Muscle of leg (tissue), 11 donors: ENCODE measurements around the gene SPAG9. TPM values are rescaled to one million over a fixed set of nuclear protein-coding genes. Genes with fewer than 3 reads are reported as not detected.

ENCODE experiments used
- DNase-seq: peaks from one replicate; pipeline ENCODE4 v3.0.0; 2013
- H3K27ac ChIP-seq: one replicate; pipeline ENCODE4 v1.5.1; 2013; ENCODE audit warnings: mild to moderate bottlenecking, low read length, control low read depth
- H3K27me3 ChIP-seq: one replicate; pipeline ENCODE4 v1.6.1; 2013; ENCODE audit warnings: low read length; ENCODE audit not compliant: control insufficient read depth, insufficient read depth
- H3K36me3 ChIP-seq: one replicate; pipeline ENCODE4 v1.6.1; 2013; ENCODE audit warnings: low read length; ENCODE audit not compliant: control insufficient read depth, insufficient read depth
- H3K4me1 ChIP-seq: one replicate; pipeline ENCODE4 v1.6.1; 2013; ENCODE audit warnings: low read length; ENCODE audit not compliant: control insufficient read depth, insufficient read depth
- H3K4me3 ChIP-seq: one replicate; pipeline ENCODE4 v1.5.1; 2013; ENCODE audit warnings: low read length, control low read depth
- H3K9me3 ChIP-seq: replicated peaks from 2 replicates; pipeline ENCODE4 v1.6.1; 2013; ENCODE audit warnings: low read depth, low read length; ENCODE audit not compliant: control insufficient read depth
- WGBS: methylation state at CpG from one replicate; pipeline ENCODE4 v1.1.5; 2013; ENCODE audit warnings: missing lambda C conversion rate; ENCODE audit not compliant: insufficient coverage; 5-methylcytosine and 5-hydroxymethylcytosine counted together
- polyA plus RNA-seq, 8 donors: library from polyadenylated mRNA; unstranded; fragments of 120-200 nt; gene quantifications; one replicate each; pipeline versions ENCODE4 v1.2.1 to v1.2.3, GENCODE V29; 2013; ENCODE audit warnings: inconsistent platforms in 1 of 8, low replicate concordance in 1 of 8; ENCODE audit not compliant: insufficient read length in 8 of 8, insufficient read depth in 1 of 8
- total RNA-seq: library from RNA; stranded (reverse); fragments of 120-200 nt; gene quantifications from one replicate; pipeline ENCODE4 v1.2.4, GENCODE V29; 2013

The SPAG9 gene
- total and polyA plus RNA-seq, 9 donors: 48.4 to 81.4 (median 66.4) TPM

DNA sequence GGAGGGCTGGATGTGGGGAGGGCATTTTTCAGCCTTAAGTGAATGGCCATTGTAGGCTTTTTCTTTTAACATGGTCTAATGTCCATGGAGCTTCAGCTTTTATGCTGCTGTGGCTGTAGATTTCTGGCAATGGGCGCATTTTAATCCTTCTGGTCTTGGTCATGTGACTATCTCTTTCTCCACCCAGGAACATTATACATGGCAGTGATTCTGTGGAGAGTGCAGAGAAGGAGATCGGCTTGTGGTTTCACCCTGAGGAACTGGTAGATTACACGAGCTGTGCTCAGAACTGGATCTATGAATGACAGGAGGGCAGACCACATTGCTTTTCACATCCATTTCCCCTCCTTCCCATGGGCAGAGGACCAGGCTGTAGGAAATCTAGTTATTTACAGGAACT, 40.9 kb upstream of the SPAG9 start:
- no peak for DNase-seq
- WGBS: no CpG with 5 or more reads among the region's 3 CpGs
- no peak overlapping the region for H3K4me3 ChIP-seq
- H3K27me3 ChIP-seq: no peaks in the 10 kb centered on the region
- H3K9me3 ChIP-seq: no peaks in the 10 kb centered on the region
- H3K4me1 ChIP-seq: peaks cover 9% of the 10 kb centered on the region
- no peak overlapping the region for H3K27ac ChIP-seq
- H3K36me3 ChIP-seq: peaks cover 53% of the 10 kb centered on the region

DNA sequence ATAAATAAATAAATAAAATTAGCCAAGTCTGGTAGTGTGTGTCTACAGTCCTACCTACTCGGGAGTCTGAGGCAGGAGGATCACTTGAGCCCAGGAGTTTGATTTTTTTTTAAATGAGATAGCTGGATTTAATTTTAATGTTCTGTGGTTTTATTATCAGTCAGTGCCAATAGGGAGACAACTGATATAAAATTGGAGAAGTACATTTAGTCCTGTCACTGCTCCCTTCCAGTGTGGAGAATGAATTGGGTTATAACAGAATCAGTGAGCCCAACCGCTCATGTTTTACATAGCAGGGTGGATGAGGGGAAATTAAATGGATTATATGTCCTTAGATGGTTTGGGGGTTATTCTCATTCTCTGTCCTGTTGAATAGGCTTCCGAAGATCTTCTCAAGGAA, 38.9 kb upstream of the SPAG9 start:
- DNase-seq: no peak
- Histone ChIP-seq H3K4me3 (no peak overlapping the region), H3K4me1 (no peaks in the 10 kb centered on the region), H3K36me3 (peaks cover 53% of the 10 kb centered on the region), H3K27me3 (no peaks in the 10 kb centered on the region), H3K27ac (no peak overlapping the region), H3K9me3 (no peaks in the 10 kb centered on the region)
- 91% methylated on average over 1 of the region's 3 CpGs for WGBS

DNA sequence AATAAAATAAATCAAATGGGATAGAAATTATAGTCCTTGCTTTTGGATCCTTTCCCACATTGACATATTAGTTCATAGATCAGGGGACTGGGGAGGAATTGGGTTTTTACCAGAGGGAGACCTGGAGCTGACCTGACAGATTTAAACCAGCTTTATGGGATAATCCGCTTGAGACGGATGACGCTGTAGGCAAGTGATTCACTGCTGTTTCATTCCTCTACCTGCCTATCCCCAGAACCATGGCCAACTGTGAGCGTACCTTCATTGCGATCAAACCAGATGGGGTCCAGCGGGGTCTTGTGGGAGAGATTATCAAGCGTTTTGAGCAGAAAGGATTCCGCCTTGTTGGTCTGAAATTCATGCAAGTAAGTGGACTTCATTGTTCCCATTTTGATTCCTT, 34.7 kb upstream of the SPAG9 start:
- H3K27me3 ChIP-seq: no peaks in the 10 kb centered on the region
- no peak overlapping the region for H3K4me3 ChIP-seq
- no peak for DNase-seq
- whole genome bisulfite sequencing: no CpG with 5 or more reads among the region's 8 CpGs
- H3K9me3 ChIP-seq: no peaks in the 10 kb centered on the region
- H3K27ac ChIP-seq: no peak overlapping the region
- H3K36me3 ChIP-seq: peaks cover 26% of the 10 kb centered on the region
- H3K4me1 ChIP-seq: peaks cover 5% of the 10 kb centered on the region

DNA sequence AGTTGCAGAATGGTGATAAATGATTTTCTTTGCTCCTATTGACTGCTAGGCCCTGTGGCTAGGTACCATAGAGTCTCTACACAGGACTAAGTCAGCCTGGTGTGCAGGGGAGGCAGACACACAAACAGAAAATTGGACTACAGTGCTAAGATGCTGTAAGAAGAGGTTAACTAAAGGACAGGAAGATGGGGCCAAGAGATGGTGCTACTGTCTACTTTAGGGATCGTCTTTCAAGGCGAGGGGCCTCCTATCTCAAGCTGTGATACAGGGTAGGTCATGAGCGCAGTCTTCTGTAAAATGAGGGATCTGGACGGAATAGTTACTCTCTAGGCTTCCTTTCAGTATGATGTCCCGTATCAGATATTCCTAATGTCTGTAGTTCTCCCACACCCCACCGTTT, 33.5 kb upstream of the SPAG9 start:
- peaks cover 16% of the 10 kb centered on the region for H3K36me3 ChIP-seq
- WGBS: 7% methylated on average over 2 of the region's 6 CpGs
- no peaks in the 10 kb centered on the region for H3K27me3 ChIP-seq
- H3K4me1 ChIP-seq: peaks cover 5% of the 10 kb centered on the region
- peak overlapping the region; percentile 87 for H3K4me3 ChIP-seq
- H3K27ac ChIP-seq: peak overlapping the region; percentile 88
- peak; percentile 54 for DNase-seq
- no peaks in the 10 kb centered on the region for H3K9me3 ChIP-seq

GRCh38 chr17:51153210-51154072, 32.8 kb upstream of the SPAG9 start, which contains the start of gene NME1:
Gene NME1 (plus strand): TSS chr17:51153559. CDS start chr17:51155655, 2,096 bp downstream.
- Histone ChIP-seq H3K27me3 (no peaks in the 10 kb centered on the region), H3K36me3 (peaks cover 11% of the 10 kb centered on the region), H3K4me1 (peaks cover 5% of the 10 kb centered on the region), H3K9me3 (no peaks in the 10 kb centered on the region), H3K27ac (peak within 1 kb of the TSS; percentile 97), H3K4me3 (peak within 1 kb of the TSS; percentile 87)
- peak; percentile 100 for DNase-seq
- WGBS: 0% methylated on average over 54 of the region's 60 CpGs

DNA sequence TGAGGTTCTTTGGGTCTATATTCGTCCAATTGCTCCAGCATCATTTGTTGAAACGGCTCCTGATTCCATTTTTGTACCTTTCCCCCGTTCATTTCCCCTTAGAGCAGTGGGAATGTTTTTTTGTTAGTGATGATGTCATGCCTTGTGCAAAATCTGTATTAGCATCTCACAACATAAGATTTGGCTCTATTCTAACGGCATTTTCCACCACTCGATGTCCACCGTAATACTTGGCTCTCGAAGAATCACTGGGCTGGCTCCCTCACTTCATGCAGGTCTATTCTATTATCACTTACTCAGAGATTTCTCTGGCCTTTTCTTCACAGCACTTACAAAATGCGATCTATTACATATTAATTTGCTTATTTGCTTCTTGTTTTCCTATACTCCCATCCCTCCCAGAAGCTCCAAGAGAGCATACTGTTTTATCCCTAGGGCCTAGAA, 32.1 kb upstream of the SPAG9 start:
- peaks cover 9% of the 10 kb centered on the region for H3K36me3 ChIP-seq
- peak; percentile 79 for DNase-seq
- H3K27ac ChIP-seq: peak overlapping the region; percentile 97
- H3K27me3 ChIP-seq: no peaks in the 10 kb centered on the region
- H3K4me3 ChIP-seq: peak overlapping the region; percentile 45
- peaks cover 5% of the 10 kb centered on the region for H3K4me1 ChIP-seq
- H3K9me3 ChIP-seq: no peaks in the 10 kb centered on the region
- 6% methylated on average over 4 of the region's 8 CpGs for WGBS

DNA sequence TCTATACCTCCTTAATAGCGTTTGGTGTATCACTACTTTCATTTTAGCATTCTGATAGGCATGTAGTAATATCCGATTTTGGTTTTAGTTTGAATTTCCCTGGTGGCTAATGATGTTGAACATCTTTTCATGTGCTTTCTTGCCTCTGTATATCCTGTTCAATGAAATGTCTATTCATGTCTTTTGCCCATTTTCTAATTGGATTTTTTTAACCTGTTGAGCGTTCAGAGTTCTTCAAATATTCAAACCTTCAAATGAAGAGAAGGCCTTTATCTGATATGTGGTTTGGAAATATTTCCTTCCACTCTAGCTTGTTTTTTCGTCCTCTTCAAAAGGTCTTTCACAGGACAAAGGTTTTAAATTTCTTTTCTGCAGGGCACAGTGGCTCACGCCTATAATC, 30.3 kb upstream of the SPAG9 start:
- no peak overlapping the region for H3K4me3 ChIP-seq
- WGBS: no CpG with 5 or more reads among the region's 5 CpGs
- no peaks in the 10 kb centered on the region for H3K27me3 ChIP-seq

GRCh38 chr17:51149163-51149562, 28.5 kb upstream of the SPAG9 start:
- no peak overlapping the region for H3K4me3 ChIP-seq
- no peaks in the 10 kb centered on the region for H3K27me3 ChIP-seq
- H3K27ac ChIP-seq: no peak overlapping the region
- no CpG with 5 or more reads among the region's 2 CpGs for WGBS
- no peaks in the 10 kb centered on the region for H3K36me3 ChIP-seq
- H3K4me1 ChIP-seq: peaks cover 1% of the 10 kb centered on the region
- no peaks in the 10 kb centered on the region for H3K9me3 ChIP-seq
- no peak for DNase-seq

More for the DNA sequence above, 30.3 kb upstream of the SPAG9 start:
- Histone ChIP-seq H3K36me3 (no peaks in the 10 kb centered on the region), H3K4me1 (peaks cover 5% of the 10 kb centered on the region), H3K9me3 (no peaks in the 10 kb centered on the region), H3K27ac (no peak overlapping the region)
- DNase-seq: no peak

DNA sequence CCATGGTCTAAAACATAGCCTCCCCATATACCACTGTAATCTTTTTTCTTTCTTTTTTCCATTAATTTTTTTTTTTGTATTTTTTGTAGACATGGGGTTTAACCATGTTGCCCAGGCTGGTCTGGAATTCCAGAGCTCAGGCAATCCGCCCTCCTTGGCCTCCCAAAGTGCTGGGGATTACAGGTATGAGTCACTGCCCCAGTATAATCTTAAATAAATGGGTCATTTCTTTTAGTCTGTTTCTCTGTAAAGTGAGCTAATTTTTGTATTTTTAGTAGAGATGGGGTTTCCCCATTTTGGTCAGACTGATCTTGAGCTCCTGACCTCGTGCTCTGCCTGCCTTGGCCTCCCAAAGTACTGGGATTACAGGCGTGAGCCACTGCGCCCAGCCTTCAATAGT, 27.0 kb upstream of the SPAG9 start:
- no peaks in the 10 kb centered on the region for H3K27me3 ChIP-seq
- H3K36me3 ChIP-seq: no peaks in the 10 kb centered on the region
- H3K9me3 ChIP-seq: no peaks in the 10 kb centered on the region
- no CpG with 5 or more reads among the region's 4 CpGs for WGBS
- no peak for DNase-seq
- H3K4me1 ChIP-seq: no peaks in the 10 kb centered on the region
- no peak overlapping the region for H3K27ac ChIP-seq
- no peak overlapping the region for H3K4me3 ChIP-seq

- DNase-seq: no peak
- WGBS: no CpG with 5 or more reads among the region's 6 CpGs
- no peak overlapping the region for H3K27ac ChIP-seq
These were observed 23.8 kb upstream of the SPAG9 start for GRCh38 chr17:51144266-51145022.

More at GRCh38 chr17:51144266-51145022, 23.8 kb upstream of the SPAG9 start:
- Histone ChIP-seq H3K36me3 (no peaks in the 10 kb centered on the region), H3K4me1 (no peaks in the 10 kb centered on the region), H3K4me3 (no peak overlapping the region), H3K9me3 (no peaks in the 10 kb centered on the region), H3K27me3 (no peaks in the 10 kb centered on the region)
